ENCODE data around the gene PDILT. TPM values are rescaled to one million over a fixed set of nuclear protein-coding genes. Genes with fewer than 3 reads are reported as not detected.

Gene PDILT
- total RNA-seq, 1 donor from 2014 or later = not detected

GRCh38 chr16:20320592-20320991, 83.9 kb downstream of the PDILT start:
- TF ChIP-seq CTCF (IDR thresholded peaks at IDR 0.05) = no peak
- no peak overlapping the region for H3K27ac ChIP-seq
- H3K4me1 ChIP-seq = no peaks in the 10 kb centered on the region
- no peaks in the 10 kb centered on the region for H3K9me3 ChIP-seq
- no peaks in the 10 kb centered on the region for H3K36me3 ChIP-seq
- no peak overlapping the region for H3K4me3 ChIP-seq
- intact Hi-C loops (cut with DNase I) = no loop called here
- no peaks in the 10 kb centered on the region for H3K27me3 ChIP-seq
- DNase-seq (ENCODE audit: low spot score in 2 of 2) = no peak

- no peaks in the 10 kb centered on the region for H3K4me1 ChIP-seq
- no peaks in the 10 kb centered on the region for H3K9me3 ChIP-seq
- H3K27me3 ChIP-seq = no peaks in the 10 kb centered on the region
- no peak overlapping the region for H3K4me3 ChIP-seq
- H3K27ac ChIP-seq = no peak overlapping the region
- no peak for TF ChIP-seq CTCF (IDR thresholded peaks at IDR 0.05)
- intact Hi-C loops (cut with DNase I) = no loop called here
- no peak for DNase-seq (ENCODE audit: low spot score in 2 of 2)
- no peaks in the 10 kb centered on the region for H3K36me3 ChIP-seq
Observed at GRCh38 chr16:20320178-20320577, 84.4 kb downstream of the PDILT start.

- intact Hi-C loops (cut with DNase I) = no loop called here
- Histone ChIP-seq H3K36me3 (no peaks in the 10 kb centered on the region), H3K4me3 (no peak overlapping the region), H3K27me3 (no peaks in the 10 kb centered on the region), H3K9me3 (no peaks in the 10 kb centered on the region), H3K27ac (no peak overlapping the region), H3K4me1 (no peaks in the 10 kb centered on the region)
- TF ChIP-seq CTCF (IDR thresholded peaks at IDR 0.05) = no peak
- no peak for DNase-seq (ENCODE audit: low spot score in 2 of 2)
Observed at GRCh38 chr16:20319406-20319805, 85.1 kb downstream of the PDILT start.

GRCh38 chr16:20318437-20318836, 86.1 kb downstream of the PDILT start:
- H3K36me3 ChIP-seq = no peaks in the 10 kb centered on the region
- H3K9me3 ChIP-seq = no peaks in the 10 kb centered on the region
- intact Hi-C loops (cut with DNase I) = no loop called here
- no peak overlapping the region for H3K27ac ChIP-seq
- TF ChIP-seq CTCF (IDR thresholded peaks at IDR 0.05) = no peak
- no peak overlapping the region for H3K4me3 ChIP-seq
- no peaks in the 10 kb centered on the region for H3K4me1 ChIP-seq
- no peak for DNase-seq (ENCODE audit: low spot score in 2 of 2)
- H3K27me3 ChIP-seq = no peaks in the 10 kb centered on the region

GRCh38 chr16:20318006-20318405, 86.5 kb downstream of the PDILT start:
- no peak for TF ChIP-seq CTCF (IDR thresholded peaks at IDR 0.05)
- intact Hi-C loops (cut with DNase I) = no loop called here
- Histone ChIP-seq H3K9me3 (no peaks in the 10 kb centered on the region), H3K4me1 (no peaks in the 10 kb centered on the region), H3K27me3 (no peaks in the 10 kb centered on the region), H3K4me3 (no peak overlapping the region), H3K27ac (no peak overlapping the region), H3K36me3 (no peaks in the 10 kb centered on the region)
- no peak for DNase-seq (ENCODE audit: low spot score in 2 of 2)

GRCh38 chr16:20317117-20317516, 87.4 kb downstream of the PDILT start:
- DNase-seq (ENCODE audit: low spot score in 2 of 2) = no peak
- no peaks in the 10 kb centered on the region for H3K27me3 ChIP-seq
- no peak for TF ChIP-seq CTCF (IDR thresholded peaks at IDR 0.05)
- no peaks in the 10 kb centered on the region for H3K4me1 ChIP-seq
- H3K27ac ChIP-seq = no peak overlapping the region
- no peaks in the 10 kb centered on the region for H3K36me3 ChIP-seq
- no peaks in the 10 kb centered on the region for H3K9me3 ChIP-seq
- intact Hi-C loops (cut with DNase I) = no loop called here
- H3K4me3 ChIP-seq = no peak overlapping the region
